ENCODE measurements around the gene EFNA4. TPM values are rescaled to one million over a fixed set of nuclear protein-coding genes. Genes with fewer than 3 reads are reported as not detected.

The EFNA4 gene
- total RNA-seq, 1 donor from 2014 or later = 10.9 TPM

DNA sequence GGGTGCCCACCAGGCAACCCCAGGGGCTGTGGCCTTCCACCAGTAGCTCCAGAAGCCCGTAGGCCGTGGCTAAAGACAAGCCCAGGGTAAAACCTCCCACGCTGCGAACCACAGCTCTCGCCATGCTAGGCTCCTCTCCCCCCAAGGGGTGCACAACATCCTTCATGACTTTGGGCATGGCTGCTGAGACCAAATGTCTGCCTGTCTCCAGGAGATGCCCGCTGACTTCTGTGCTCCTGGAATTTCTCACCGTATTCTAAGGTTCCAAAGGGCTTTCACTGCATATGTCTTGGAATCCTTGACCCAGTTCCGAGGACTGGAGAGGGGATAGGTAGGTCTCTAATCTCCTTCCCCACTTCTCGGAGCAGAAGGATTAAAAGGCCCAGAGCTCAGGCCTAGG, 30.0 kb upstream of the EFNA4 start, which contains the start of the genes DCST1 and DCST2:
DCST1 (plus strand) TSS at position 301 of the 400 bp plus-strand sequence. CDS start 213 bp downstream, outside the sequence.
DCST2 (minus strand) TSS at position 258 of the 400 bp plus-strand sequence; CDS start at position 178, 80 bp downstream.
- DNase-seq (ENCODE audit: low read depth, low spot score) = no peak

DNA sequence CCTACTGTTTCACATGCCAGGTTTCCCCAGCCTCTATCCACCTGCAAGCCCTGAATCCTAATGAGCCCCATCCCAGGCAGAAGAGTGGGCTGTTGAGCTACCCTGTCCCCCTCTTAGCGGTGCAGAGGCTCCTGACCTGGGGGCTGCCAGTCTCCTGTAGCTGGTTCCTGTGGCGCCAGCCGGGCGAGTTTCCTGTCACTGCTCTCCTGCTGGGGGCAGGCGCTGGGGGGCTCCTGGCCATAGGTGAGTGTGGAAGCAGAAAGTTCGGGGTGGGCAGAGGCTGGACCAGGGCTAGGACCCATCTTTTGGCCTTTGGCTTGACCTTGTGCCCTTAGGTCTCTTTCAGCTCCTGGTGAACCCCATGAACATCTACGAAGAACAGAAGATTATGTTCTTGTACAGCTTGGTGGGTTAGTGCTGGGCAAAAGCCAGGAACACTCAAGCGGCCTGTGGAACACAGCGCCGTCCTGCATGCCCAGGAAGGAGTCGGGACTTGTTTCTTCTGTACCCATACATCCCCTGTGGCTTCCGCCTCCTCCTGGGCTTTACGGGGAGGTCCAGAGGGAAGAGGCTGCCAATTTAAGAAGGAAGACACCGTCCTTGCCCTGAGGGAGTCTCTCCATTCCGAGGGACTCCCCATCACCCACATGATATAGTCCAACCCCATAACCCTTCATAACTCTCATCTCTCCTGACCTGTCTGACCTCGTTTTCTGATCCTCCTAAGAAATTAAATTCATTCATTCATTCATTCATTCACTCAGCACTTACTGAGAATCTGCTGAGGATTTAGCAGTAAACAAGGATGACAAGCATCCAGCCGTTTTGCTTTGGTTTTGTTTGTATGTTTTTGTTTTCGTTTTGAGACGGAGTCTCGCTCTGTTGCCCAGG, 29.0 kb upstream of the EFNA4 start:
- DNase-seq (ENCODE audit: low read depth, low spot score) = no peak

DNA sequence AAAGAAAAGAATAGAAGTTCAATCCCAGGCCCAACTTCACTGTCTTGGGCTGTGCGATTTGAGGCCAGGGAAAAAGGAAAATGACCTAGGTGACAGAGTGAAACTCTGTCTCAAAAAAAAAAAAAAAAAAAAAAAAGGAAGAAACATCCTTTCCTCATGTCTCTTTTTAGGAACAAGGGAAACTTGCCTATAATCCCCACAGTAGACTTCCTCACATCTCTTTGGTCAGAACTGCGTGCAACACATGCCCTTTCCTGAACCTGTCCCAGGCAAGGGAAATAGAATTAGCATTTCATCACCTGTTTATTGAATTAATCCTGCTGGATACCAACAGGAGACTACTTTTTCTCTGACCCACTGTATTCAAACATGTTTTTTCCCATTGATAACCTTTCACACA, 27.6 kb upstream of the EFNA4 start:
- DNase-seq (ENCODE audit: low read depth, low spot score) = no peak

DNA sequence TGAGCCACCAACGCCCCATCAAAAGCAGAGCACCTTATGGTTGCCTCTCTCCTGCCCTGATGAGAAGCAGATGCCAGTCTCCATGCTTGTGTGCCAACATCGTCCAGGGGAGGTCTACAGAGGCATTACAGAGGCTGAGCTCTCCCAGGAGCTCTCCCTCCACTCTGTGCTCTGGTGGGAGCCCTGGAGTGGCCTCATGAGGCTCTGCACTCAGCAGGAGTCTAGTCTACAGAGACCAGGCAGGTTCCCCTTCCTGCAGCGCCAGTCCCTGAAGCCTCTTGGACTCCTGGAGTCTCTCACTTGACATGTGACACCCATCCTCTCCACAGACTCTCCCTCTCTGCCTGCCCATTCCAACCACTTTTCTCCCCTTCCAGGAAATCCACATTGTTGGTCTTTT, 26.5 kb upstream of the EFNA4 start:
- no peak for DNase-seq (ENCODE audit: low read depth, low spot score)

DNA sequence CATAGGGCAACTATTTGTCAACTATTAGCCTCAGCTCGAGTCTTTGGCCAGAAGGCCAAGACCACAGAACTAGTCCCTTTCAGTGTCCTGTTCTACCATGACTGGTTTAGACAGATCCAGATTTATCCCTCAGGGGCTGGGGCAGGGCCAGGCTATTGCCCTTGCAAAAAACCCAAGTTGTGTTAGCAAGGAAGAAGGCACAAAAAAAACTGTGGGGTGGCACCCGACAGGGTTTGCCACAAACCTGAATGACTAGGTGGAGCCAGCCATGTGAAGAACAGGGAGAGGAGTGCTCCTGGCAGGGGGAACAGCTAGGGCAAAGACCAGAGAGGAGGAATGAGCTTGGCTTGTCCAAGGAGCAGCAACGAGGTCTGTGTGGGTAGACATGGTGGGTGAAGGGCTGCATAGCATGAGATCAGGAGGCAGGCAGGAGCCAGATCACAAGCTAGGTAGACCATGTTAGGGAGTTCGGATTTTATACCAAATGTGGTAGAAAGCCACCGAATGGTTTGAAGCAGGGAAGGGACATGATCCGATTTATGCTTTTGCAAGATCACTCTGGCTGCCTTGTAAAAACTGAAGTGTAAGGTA, 25.6 kb upstream of the EFNA4 start:
- no peak for DNase-seq (ENCODE audit: low read depth, low spot score)

DNA sequence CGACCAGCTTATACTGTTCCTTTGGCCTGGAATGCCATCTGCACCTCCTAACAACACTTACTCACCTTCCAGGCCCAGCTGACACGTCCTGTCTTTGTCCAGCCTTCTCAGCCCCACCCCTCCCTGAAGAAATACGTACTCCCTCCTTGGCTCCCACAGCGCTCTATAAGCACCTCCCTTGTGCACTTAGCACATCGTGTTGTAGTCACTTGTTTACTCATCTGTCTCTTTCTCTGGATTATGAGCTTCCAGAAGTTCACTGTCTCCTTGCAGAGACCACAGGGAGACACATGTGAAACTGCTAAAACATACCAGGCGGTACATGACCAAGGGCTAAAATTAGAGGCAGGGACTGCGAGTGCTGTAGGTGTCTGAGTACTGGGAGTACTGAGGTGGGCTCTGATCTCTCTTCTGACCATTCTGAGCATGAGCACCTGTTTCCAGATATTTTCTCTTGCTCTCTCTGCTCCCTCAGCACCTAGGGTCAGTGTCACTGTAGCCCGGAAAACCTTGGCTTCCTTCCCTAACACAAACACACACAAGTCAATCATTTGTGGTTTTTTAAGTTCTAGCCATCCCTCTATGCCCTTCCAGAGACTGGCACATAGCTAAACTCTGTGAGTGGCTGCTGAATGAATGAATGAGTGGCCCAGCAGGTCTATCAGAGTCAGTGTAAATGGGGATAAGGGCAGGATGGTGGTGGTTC, 24.8 kb upstream of the EFNA4 start:
- DNase-seq (ENCODE audit: low read depth, low spot score) = no peak

DNA sequence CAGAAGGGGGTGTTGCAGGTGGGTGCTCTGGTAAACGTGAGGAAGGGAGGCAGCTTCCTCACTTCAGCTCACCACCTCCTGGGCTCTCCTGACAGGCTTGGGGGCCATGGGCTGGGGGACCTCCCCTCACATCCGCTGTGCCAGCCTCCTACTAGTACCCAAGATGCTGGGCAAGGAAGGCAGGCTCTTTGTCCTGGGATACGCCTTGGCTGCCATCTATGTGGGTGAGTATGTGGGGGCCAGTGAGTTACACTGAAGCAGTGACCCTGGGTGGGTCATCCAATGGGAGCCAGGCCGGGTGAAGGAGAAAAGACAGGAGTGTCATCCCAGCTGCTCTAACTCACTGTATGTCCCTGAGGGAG, 24.3 kb upstream of the EFNA4 start:
- no peak for DNase-seq (ENCODE audit: low read depth, low spot score)

DNA sequence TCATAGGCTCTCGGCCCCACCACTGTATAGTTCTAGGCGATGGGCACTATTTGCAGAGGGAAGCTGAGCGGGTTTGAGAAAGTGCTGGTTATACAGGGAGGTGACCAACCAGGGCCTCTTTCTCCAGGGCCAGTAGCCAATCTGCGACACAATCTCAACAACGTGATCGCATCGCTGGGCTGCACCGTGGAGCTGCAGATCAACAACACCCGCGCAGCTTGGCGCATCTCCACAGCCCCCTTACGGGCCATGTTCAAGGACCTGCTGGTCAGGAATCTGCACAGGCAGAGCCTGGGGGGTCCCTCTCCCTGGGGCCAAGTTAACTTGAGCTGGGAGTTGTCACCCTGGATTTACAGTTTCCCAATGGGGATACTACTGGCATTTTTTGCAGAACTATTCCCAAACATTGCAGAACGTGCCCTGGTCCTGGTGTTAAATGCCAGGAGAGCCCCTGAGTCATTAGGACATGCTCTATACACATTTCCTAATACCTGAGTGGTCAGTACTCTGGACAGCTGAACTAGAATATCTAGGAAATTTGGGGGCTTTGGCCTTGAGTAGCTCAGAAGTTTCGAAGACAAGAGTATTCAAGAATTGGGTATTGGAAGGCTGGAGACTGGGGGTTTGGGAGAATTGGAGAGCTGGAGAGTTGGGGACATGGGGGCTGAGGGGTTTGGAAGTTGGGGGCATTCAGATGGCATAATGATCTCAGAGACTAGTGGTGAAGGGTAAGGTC, 23.0 kb upstream of the EFNA4 start:
- DNase-seq (ENCODE audit: low read depth, low spot score) = no peak

DNA sequence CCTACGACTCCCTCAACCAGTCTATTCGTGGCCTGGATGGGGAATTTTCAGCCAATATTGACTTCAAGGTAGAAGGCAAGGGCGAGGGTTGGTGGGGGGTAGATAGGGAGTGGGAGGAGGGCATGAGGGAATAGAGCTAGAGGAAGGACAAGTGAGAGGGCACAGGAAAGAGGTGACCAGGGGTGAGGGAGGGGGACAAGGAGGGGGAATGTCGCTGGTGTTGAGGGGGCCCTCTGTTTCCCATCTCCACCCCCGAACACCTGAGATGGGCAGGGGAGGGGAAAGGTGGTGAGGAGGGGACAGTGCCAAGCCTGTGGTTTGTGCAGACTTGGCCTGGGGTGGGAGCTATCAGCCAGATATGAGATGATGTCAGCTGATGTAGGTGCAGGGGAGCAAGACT, 20.8 kb upstream of the EFNA4 start:
- no peak for DNase-seq (ENCODE audit: low read depth, low spot score)

DNA sequence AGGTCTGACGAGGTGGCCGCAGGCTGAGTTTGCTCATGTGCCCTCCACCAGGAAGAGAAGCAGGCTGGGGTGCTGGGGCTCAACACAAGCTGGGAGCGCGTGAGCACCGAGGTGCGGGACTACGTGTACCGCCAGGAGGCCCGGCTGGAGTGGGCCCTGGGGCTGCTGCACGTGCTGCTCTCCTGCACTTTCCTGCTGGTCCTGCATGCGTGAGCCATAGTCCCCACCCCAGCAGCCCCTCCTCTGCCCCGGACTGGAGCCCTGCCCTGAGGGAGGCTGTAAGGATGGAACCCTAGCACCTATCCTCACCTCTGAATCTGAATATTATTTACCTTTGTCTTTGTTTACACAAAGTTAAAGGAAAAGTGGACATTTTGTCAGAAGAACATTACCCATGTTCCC, 20.2 kb upstream of the EFNA4 start:
- DNase-seq (ENCODE audit: low read depth, low spot score) = no peak

DNA sequence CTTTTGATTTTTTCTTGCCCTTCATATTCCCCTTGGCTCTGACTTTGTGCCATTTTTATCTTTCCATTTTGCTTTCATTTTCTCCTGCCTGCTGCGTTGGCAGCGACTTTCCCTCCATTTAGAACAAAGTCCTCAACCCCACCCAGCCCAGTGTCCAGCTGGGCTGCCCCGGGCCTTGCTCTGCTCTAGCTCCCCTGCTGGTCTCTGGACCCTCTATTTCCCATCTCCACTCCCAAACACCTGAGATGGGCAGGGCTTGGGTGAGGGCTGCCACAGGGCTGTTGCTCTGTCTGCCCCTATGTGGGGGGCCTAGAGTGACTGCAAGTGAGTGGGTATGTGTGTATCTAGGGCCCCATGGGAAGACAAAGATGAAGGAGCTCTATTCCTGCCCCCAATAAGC, 19.7 kb upstream of the EFNA4 start:
- no peak for DNase-seq (ENCODE audit: low read depth, low spot score)

DNA sequence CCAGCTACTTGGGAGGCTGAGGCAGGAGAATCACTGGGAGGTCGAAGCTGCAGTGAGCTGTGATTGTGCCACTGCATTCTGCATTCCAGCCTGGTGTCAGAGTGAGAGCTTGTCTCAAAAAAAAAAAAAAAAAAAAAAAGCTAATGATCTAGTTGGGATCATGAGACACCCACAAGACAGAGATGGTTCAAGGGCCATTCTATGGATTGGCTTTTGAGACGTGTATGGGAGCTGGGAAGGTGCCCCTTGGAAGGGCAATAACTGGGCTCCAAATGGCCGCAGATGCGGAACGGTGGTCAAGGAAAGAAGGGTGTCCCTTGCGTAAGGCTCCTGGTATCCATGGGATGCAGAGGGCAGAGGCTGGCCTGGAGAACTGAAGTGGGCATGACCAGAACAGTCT, 19.2 kb upstream of the EFNA4 start:
- DNase-seq (ENCODE audit: low read depth, low spot score) = no peak

DNA sequence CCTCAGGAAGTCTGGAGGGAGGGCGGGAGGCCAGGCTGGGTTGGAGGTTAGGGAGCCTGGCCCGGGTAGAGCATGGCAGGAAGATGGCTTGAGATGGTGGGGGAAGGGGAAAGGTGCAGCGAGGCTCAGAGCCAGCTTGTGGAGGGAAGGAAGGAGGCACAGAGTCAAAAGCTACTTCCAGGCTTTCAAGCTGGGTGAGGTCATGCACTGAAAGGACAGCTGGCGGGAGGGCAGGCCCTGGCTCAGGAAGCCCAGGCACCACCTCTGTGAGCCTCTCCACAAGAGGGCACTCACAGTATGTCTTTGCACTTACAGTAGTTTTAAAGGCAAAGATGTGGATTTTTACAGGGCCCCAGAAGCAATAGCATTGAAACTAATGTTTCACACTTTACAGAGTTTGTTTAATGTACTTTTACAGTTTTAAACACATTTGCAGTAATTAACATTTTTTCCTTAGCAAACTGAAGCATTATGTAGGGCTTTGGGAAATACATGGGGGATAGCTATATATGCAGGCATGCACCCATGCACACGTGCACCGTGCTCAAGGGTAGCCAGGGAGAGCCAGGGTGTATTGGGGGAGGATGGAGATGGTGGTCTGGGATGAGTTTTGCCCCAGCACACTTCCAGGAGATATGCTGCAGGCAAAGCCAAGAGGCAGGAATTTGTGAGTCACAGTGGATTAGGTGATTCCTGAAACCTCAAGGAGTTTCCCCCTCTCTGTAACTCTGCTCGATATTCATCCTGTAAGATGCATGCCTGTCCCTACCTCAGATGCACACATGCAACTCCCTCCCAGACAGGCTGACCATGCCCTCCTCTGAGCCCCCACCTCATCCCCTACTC, 18.5 kb upstream of the EFNA4 start:
- peak; percentile 69 for DNase-seq (ENCODE audit: low read depth, low spot score)

DNA sequence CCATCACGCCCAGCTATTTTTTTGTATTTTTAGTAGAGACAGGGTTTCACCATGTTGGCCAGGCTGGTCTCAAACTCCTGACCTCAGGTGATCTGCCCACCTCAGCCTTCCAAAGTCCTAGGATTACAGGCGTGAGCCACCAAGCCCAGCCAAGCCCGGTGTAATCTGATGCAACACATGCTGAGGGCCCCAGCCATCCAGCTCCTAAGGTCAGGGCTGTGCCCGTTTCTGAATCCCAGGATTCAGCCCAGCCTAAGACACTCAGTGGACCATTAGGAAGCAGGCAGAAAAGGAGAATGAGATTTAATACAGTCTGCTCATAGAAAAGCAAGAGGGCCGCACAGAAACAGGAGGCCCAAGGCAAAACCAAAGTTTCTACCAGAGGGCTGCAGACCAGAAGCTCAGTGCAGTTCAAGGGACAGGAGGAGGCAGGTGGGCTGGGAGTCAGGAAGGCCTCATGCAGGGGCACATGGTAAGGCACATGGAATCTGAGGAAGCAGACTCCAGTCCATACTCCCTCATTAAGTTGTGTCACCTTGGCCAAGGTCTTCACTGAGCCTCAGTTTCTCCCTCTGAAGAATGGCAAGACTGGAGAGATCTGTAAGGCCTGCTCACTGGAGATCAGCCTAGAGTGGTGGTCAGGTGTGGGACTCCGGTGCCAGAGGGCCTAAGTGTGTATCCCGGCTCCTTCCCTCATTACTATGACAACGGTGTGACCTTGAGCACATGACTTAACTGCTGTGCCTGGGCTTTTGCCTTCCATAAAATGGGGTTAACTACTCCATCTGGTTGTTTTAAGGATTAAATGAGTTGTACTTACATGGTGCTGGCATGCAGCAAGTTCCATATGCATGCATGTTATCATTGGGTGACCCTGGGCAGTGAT, 14.8 kb upstream of the EFNA4 start:
- no peak for DNase-seq (ENCODE audit: low read depth, low spot score)

DNA sequence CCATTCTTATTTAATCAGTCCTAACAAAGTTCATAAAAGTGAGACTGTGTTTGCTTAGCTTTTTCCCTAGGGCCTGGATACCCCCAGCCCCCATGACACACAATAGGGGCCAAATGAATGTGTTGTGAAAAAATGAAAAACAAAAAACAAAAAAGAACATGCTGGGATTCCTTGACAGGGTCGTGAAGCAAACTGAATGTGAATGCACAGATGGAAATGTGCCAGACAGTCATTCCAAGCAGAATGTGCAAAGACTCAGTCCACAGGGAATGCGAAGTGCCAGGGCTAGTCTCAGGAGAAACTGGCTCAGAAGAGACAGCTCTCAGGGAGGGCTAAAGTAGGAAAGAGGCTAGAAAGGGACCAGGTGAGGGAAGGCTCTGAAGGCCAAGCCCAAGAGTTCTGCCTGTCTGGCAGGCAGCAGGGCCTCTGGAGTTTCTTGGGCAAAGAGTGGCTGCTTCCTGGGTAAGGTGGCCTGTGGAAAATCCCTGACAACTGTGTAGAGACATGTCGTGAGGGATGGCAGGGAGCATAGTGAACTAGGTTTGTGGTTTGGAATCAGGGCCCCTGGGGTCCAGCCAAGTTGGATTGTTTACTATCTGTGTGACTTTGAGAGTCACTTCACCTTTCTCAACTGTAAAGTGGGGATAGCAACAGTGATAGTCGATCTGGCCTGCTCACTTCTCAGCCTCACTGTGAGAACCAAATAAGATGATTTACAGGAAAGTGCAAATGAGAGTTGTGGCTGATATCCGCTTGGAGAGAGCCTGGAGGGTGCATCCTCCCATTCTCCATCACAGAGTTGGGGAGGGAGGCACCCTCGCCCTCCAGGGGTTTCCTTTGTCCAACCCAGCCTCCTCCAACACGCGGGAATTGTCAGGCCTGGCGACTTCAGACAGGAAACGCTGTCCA, 13.6 kb upstream of the EFNA4 start:
- no peak for DNase-seq (ENCODE audit: low read depth, low spot score)

DNA sequence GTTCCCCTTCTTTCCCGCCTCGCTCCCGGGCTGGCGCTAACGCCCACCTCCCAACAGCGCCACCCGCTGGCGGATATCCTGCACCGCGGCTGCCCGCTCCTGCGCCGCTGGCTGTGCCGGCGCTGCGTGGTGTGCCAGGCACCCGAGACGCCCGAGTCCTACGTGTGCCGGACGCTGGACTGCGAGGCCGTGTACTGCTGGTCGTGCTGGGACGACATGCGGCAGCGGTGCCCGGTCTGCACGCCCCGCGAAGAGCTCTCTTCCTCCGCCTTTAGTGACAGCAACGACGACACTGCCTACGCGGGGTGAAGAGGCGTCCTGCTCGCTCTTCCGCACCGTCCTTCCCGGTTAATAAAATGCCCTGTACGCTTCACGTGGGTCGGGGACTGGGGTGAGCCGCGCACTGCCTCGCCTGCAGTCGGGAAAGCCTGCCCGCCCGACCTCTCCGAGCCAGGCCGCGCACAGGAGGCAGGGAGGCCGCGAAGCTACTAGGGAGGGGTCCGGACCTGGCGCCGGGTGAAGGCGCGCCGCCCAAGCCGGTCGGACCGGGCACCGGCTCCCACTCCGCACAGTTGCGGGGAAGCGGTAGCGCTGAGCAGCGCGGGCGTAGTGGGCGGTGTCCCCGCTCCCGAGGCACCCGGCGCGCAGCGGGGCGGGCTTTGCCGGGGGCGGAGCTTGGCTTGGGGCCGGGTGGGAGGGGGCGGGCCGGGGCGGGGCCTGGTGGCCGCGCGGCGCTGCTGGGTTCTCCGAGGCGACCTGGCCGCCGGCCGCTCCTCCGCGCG, 12.8 kb upstream of the EFNA4 start, which contains the start of gene ADAM15:
ADAM15 (plus strand) TSS at position 757 of the 782 bp plus-strand sequence. CDS start 71 bp downstream, outside the sequence.
- DNase-seq (ENCODE audit: low read depth, low spot score) = no peak

DNA sequence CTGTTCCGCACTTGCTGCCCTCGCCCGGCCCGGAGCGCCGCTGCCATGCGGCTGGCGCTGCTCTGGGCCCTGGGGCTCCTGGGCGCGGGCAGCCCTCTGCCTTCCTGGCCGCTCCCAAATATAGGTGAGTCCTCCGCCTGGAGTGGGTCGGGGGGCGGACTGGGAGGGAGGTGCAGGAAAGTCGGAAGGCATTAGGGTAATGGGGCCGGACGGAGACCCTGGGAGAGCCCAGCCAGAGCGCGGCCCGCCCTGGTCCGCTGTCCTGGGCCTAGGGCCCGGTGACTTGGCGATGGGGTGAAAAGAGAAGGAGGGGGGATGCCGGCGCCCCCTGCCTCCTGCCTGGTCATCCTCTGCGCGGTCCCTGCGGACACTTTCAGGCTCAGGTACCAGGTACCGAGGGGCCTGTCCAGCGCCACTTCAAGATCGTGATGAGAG, 12.2 kb upstream of the EFNA4 start:
- no peak for DNase-seq (ENCODE audit: low read depth, low spot score)

All from pulmonary artery endothelial cell (primary cell).